HG03575 (cell line): Measurements from ENCODE around the gene MICU1.
"Not testable (repeated sequence)": the region's sequence is repeated elsewhere in the genome, so short reads cannot be mapped to it uniquely, and the experiment has no call there.

ENCODE experiments used
- ATAC-seq: cut with Tn5 transposase; IDR thresholded peaks from one replicate; pipeline ENCODE4 v1.9.1; 2021; ENCODE audit not compliant: unreplicated experiment, insufficient number of reproducible peaks, low FRiP score; ENCODE audit errors: extremely low read depth

Gene MICU1

GRCh38 chr10:72472306-72472705 is 153.6 kb downstream of the MICU1 start:
- ATAC-seq = no peak

GRCh38 chr10:72470666-72471065 is 155.2 kb downstream of the MICU1 start:
- no peak for ATAC-seq

GRCh38 chr10:72467064-72467463 is 158.8 kb downstream of the MICU1 start:
- not testable (repeated sequence) for ATAC-seq

- ATAC-seq = no peak
Measured at GRCh38 chr10:72466018-72466417, 159.9 kb downstream of the MICU1 start.

GRCh38 chr10:72464438-72464837 is 161.4 kb downstream of the MICU1 start:
- no peak for ATAC-seq

GRCh38 chr10:72462261-72462660 is 163.6 kb downstream of the MICU1 start:
- ATAC-seq = no peak

GRCh38 chr10:72461085-72461484 is 164.8 kb downstream of the MICU1 start:
- no peak for ATAC-seq

- no peak for ATAC-seq
Measured at GRCh38 chr10:72460284-72460876, 165.5 kb downstream of the MICU1 start.

- ATAC-seq = no peak
Measured at GRCh38 chr10:72459301-72459700, 166.6 kb downstream of the MICU1 start.

GRCh38 chr10:72455889-72456595 is 169.8 kb downstream of the MICU1 start:
- ATAC-seq = no peak

- ATAC-seq = no peak
Measured at GRCh38 chr10:72449941-72450441, 175.9 kb downstream of the MICU1 start.

GRCh38 chr10:72445851-72446250 is 180.0 kb downstream of the MICU1 start:
- ATAC-seq = no peak

- not testable (repeated sequence) for ATAC-seq
Measured at GRCh38 chr10:72442969-72443368, 182.9 kb downstream of the MICU1 start.

- ATAC-seq = no peak
Measured at GRCh38 chr10:72435570-72435969, 190.3 kb downstream of the MICU1 start.

- not testable (repeated sequence) for ATAC-seq
Measured at GRCh38 chr10:72430936-72431335, 194.9 kb downstream of the MICU1 start.

- ATAC-seq = no peak
Measured at GRCh38 chr10:72429931-72430330, 195.9 kb downstream of the MICU1 start.

GRCh38 chr10:72426986-72427385 is 198.9 kb downstream of the MICU1 start:
- no peak for ATAC-seq

- ATAC-seq = no peak
Measured at GRCh38 chr10:72425133-72425532, 200.7 kb downstream of the MICU1 start.

GRCh38 chr10:72424561-72424960 is 201.3 kb downstream of the MICU1 start:
- no peak for ATAC-seq

- no peak for ATAC-seq
Measured at GRCh38 chr10:72423426-72423825, 202.5 kb downstream of the MICU1 start.
